ENCODE data around the gene NKAPL.

- no peak for TF ChIP-seq POLR2A (IDR thresholded peaks at IDR 0.05)
- TF ChIP-seq CTCF (IDR thresholded peaks at IDR 0.05), result no peak
- peak in 1 of 2 donors; percentile 60 for TF ChIP-seq POLR2AphosphoS5 (IDR thresholded peaks at IDR 0.05; ENCODE audit: insufficient read depth in 1 of 2, low read depth in 1 of 2)
Measured at GRCh38 chr6:28212510-28213212, 46.4 kb upstream of the NKAPL start.

Data from vagina (tissue), 2 donors.